GM12891 (cell line): ENCODE data around the gene PREX1.

Experiments
- POLR2A ChIP-seq: IDR thresholded peaks from 2 replicates; pipeline ENCODE4 v1.6.1; 2011; ENCODE audit warnings: low read depth, low read length, control low read depth
- POLR2AphosphoS5 ChIP-seq: IDR thresholded peaks from 2 replicates; pipeline ENCODE4 v1.6.1; 2011; ENCODE audit warnings: low read depth, low read length, control low read depth

- TF ChIP-seq POLR2AphosphoS5: no peak
- TF ChIP-seq POLR2A: no peak
Observed at GRCh38 chr20:48751871-48752270, 75.9 kb downstream of the PREX1 start.
